ENCODE measurements around the gene CDK11A. TPM values are rescaled to one million over a fixed set of nuclear protein-coding genes. Genes with fewer than 3 reads are reported as not detected.
"Not testable (repeated sequence)": the region's sequence is repeated elsewhere in the genome, so short reads cannot be mapped to it uniquely, and the experiment has no call there.

Gene CDK11A
- total and polyA plus RNA-seq, 4 donors = 16.5 to 45.1 (median 27.3) TPM

- H3K9me3 ChIP-seq (ENCODE audit: control insufficient read depth in 4 of 4, insufficient read depth in 3 of 4, low read length in 3 of 4) = no peaks in the 10 kb centered on the region
- no peaks in the 10 kb centered on the region for H3K27me3 ChIP-seq (ENCODE audit: control insufficient read depth in 3 of 3, insufficient read depth in 3 of 3, low read length in 2 of 3)
- WGBS, 2 donors = 89 to 90% methylated on average over 17 of the region's 17 CpGs
- no peak overlapping the region for H3K27ac ChIP-seq (ENCODE audit: low read depth in 1 of 2, low read length in 1 of 2)
- no peak for DNase-seq
- no peak for TF ChIP-seq CTCF (IDR thresholded peaks at IDR 0.05; ENCODE audit: control extremely low read depth, extremely low read depth)
- no peaks in the 10 kb centered on the region for H3K4me1 ChIP-seq (ENCODE audit: control insufficient read depth in 5 of 5, insufficient read depth in 5 of 5, low read length in 5 of 5)
- no peak overlapping the region for H3K4me3 ChIP-seq
- H3K9ac ChIP-seq (ENCODE audit: insufficient read depth in 1 of 2, low read length in 2 of 2) = no peak overlapping the region
- no peak for ATAC-seq (ENCODE audit: insufficient read depth, low FRiP score)
- H3K36me3 ChIP-seq (ENCODE audit: control insufficient read depth in 4 of 4, insufficient read depth in 4 of 4, low read length in 4 of 4) = peaks cover 3 to 14% (median 11%) of the 10 kb centered on the region in 4 donors
Measured at GRCh38 chr1:1732381-1732780, 8.2 kb upstream of the CDK11A start.

- H3K9ac ChIP-seq (ENCODE audit: insufficient read depth in 1 of 2, low read length in 2 of 2) = no peak overlapping the region
- DNase-seq = no peak
- 94 to 96% methylated on average over 16 to 17 of the region's 17 CpGs for WGBS, 2 donors
Measured at GRCh38 chr1:1730870-1731269, 6.7 kb upstream of the CDK11A start.

GRCh38 chr1:1730230-1730629, 6.1 kb upstream of the CDK11A start:
- H3K4me3 ChIP-seq; H3K9me3 ChIP-seq (ENCODE audit: control insufficient read depth in 4 of 4, insufficient read depth in 3 of 4, low read length in 3 of 4); H3K27me3 ChIP-seq (ENCODE audit: control insufficient read depth in 3 of 3, insufficient read depth in 3 of 3, low read length in 2 of 3); DNase-seq; H3K4me1 ChIP-seq (ENCODE audit: control insufficient read depth in 5 of 5, insufficient read depth in 5 of 5, low read length in 5 of 5); ATAC-seq (ENCODE audit: insufficient read depth, low FRiP score); H3K27ac ChIP-seq (ENCODE audit: low read depth in 1 of 2, low read length in 1 of 2); H3K9ac ChIP-seq (ENCODE audit: insufficient read depth in 1 of 2, low read length in 2 of 2): not testable (repeated sequence)
- H3K36me3 ChIP-seq (ENCODE audit: control insufficient read depth in 4 of 4, insufficient read depth in 4 of 4, low read length in 4 of 4) = peaks cover 3 to 14% (median 11%) of the 10 kb centered on the region in 4 donors
- 91% methylated on average over 10 of the region's 13 CpGs; no CpG with 5 or more reads in 1 of the 2 donors for WGBS, 2 donors

More at GRCh38 chr1:1730870-1731269, 6.7 kb upstream of the CDK11A start:
- Histone ChIP-seq H3K36me3 (ENCODE audit: control insufficient read depth in 4 of 4, insufficient read depth in 4 of 4, low read length in 4 of 4) (peaks cover 3 to 14% (median 11%) of the 10 kb centered on the region in 4 donors), H3K27me3 (ENCODE audit: control insufficient read depth in 3 of 3, insufficient read depth in 3 of 3, low read length in 2 of 3) (no peaks in the 10 kb centered on the region), H3K9me3 (ENCODE audit: control insufficient read depth in 4 of 4, insufficient read depth in 3 of 4, low read length in 3 of 4) (no peaks in the 10 kb centered on the region), H3K4me1 (ENCODE audit: control insufficient read depth in 5 of 5, insufficient read depth in 5 of 5, low read length in 5 of 5) (no peaks in the 10 kb centered on the region), H3K4me3 (no peak overlapping the region), H3K27ac (ENCODE audit: low read depth in 1 of 2, low read length in 1 of 2) (no peak overlapping the region)
- ATAC-seq (ENCODE audit: insufficient read depth, low FRiP score) = no peak
- no peak for TF ChIP-seq CTCF (IDR thresholded peaks at IDR 0.05; ENCODE audit: control extremely low read depth, extremely low read depth)

- not testable (repeated sequence) for H3K27ac ChIP-seq (ENCODE audit: low read depth in 1 of 2, low read length in 1 of 2); ATAC-seq (ENCODE audit: insufficient read depth, low FRiP score); H3K9me3 ChIP-seq (ENCODE audit: control insufficient read depth in 4 of 4, insufficient read depth in 3 of 4, low read length in 3 of 4); H3K9ac ChIP-seq (ENCODE audit: insufficient read depth in 1 of 2, low read length in 2 of 2); H3K27me3 ChIP-seq (ENCODE audit: control insufficient read depth in 3 of 3, insufficient read depth in 3 of 3, low read length in 2 of 3); H3K4me3 ChIP-seq; DNase-seq; H3K4me1 ChIP-seq (ENCODE audit: control insufficient read depth in 5 of 5, insufficient read depth in 5 of 5, low read length in 5 of 5)
- peaks cover 3 to 14% (median 10%) of the 10 kb centered on the region in 4 donors for H3K36me3 ChIP-seq (ENCODE audit: control insufficient read depth in 4 of 4, insufficient read depth in 4 of 4, low read length in 4 of 4)
- 85 to 90% methylated on average over 10 to 12 of the region's 18 CpGs for WGBS, 2 donors
Measured at GRCh38 chr1:1729116-1729816, 5.1 kb upstream of the CDK11A start.

- H3K27me3 ChIP-seq (ENCODE audit: control insufficient read depth in 3 of 3, insufficient read depth in 3 of 3, low read length in 2 of 3); H3K9me3 ChIP-seq (ENCODE audit: control insufficient read depth in 4 of 4, insufficient read depth in 3 of 4, low read length in 3 of 4); H3K4me3 ChIP-seq; H3K27ac ChIP-seq (ENCODE audit: low read depth in 1 of 2, low read length in 1 of 2); H3K9ac ChIP-seq (ENCODE audit: insufficient read depth in 1 of 2, low read length in 2 of 2); DNase-seq; H3K4me1 ChIP-seq (ENCODE audit: control insufficient read depth in 5 of 5, insufficient read depth in 5 of 5, low read length in 5 of 5); ATAC-seq (ENCODE audit: insufficient read depth, low FRiP score): not testable (repeated sequence)
- 58 to 59% methylated on average over 11 to 12 of the region's 14 CpGs for WGBS, 2 donors
- peaks cover 3 to 14% (median 9%) of the 10 kb centered on the region in 4 donors for H3K36me3 ChIP-seq (ENCODE audit: control insufficient read depth in 4 of 4, insufficient read depth in 4 of 4, low read length in 4 of 4)
Measured at GRCh38 chr1:1728308-1729005, 4.3 kb upstream of the CDK11A start.

GRCh38 chr1:1727131-1727651, 3.0 kb upstream of the CDK11A start:
- 89 to 90% methylated on average over 7 to 11 of the region's 12 CpGs for WGBS, 2 donors
- not testable (repeated sequence) for H3K27ac ChIP-seq (ENCODE audit: low read depth in 1 of 2, low read length in 1 of 2); H3K9me3 ChIP-seq (ENCODE audit: control insufficient read depth in 4 of 4, insufficient read depth in 3 of 4, low read length in 3 of 4); H3K27me3 ChIP-seq (ENCODE audit: control insufficient read depth in 3 of 3, insufficient read depth in 3 of 3, low read length in 2 of 3); H3K4me3 ChIP-seq; DNase-seq; H3K4me1 ChIP-seq (ENCODE audit: control insufficient read depth in 5 of 5, insufficient read depth in 5 of 5, low read length in 5 of 5); H3K9ac ChIP-seq (ENCODE audit: insufficient read depth in 1 of 2, low read length in 2 of 2); ATAC-seq (ENCODE audit: insufficient read depth, low FRiP score)
- peaks cover 0 to 11% (median 6%) of the 10 kb centered on the region in 4 donors for H3K36me3 ChIP-seq (ENCODE audit: control insufficient read depth in 4 of 4, insufficient read depth in 4 of 4, low read length in 4 of 4)

All from lung (tissue), 12 donors.